Neural cell (in vitro differentiated cells): ENCODE data around the gene PFDN5. TPM values are rescaled to one million over a fixed set of nuclear protein-coding genes. Genes with fewer than 3 reads are reported as not detected.

Source experiments
- H2AFZ ChIP-seq: fragments of 200-600, 300-800 bp; sonication (generic), shearing (Covaris generic); 2 replicates; pipeline ENCODE4 v1.6.0; 2014; ENCODE audit warnings: low read depth, mild to moderate bottlenecking, antibody characterized with exemption, low read length, moderate library complexity
- H3F3A ChIP-seq: fragments of 200-600 bp; shearing (Covaris generic); 2 replicates; pipeline ENCODE4 v1.6.1; 2016; ENCODE audit warnings: mild to moderate bottlenecking, moderate library complexity, mixed read lengths, antibody characterized with exemption, low read length; ENCODE audit not compliant: insufficient read depth, poor library complexity, severe bottlenecking
- H3K27ac ChIP-seq: fragments of 200-600, 300-800 bp; sonication (generic), shearing (Covaris generic); 2 replicates; pipeline ENCODE4 v1.5.1; 2014; ENCODE audit warnings: mild to moderate bottlenecking, low read length, moderate library complexity
- H3K27me3 ChIP-seq: fragments of 300-800, 200-600 bp; sonication (generic), shearing (Covaris generic); 2 replicates; pipeline ENCODE4 v1.6.0; 2014; ENCODE audit warnings: mild to moderate bottlenecking, low read depth, low read length, moderate library complexity; ENCODE audit not compliant: insufficient read depth
- H3K36me3 ChIP-seq: fragments of 300-800, 200-600 bp; sonication (generic), shearing (Covaris generic); 2 replicates; pipeline ENCODE4 v1.5.1; 2014; ENCODE audit warnings: mild to moderate bottlenecking, antibody characterized with exemption, low read length, moderate library complexity; ENCODE audit not compliant: insufficient read depth
- H3K4me2 ChIP-seq: fragments of 300-800, 200-600 bp; sonication (generic), shearing (Covaris generic); 2 replicates; pipeline ENCODE4 v1.6.0; 2014; ENCODE audit warnings: mild to moderate bottlenecking, low read length
- H3K4me3 ChIP-seq: fragments of 300-800, 200-600 bp; sonication (generic), shearing (Covaris generic); 2 replicates; pipeline ENCODE4 v1.5.1; 2014; ENCODE audit warnings: mild to moderate bottlenecking, low read length, moderate library complexity
- H3K79me2 ChIP-seq: fragments of 200-600 bp; shearing (Covaris generic); replicated peaks from 2 replicates; pipeline ENCODE4 v1.6.0; 2014; ENCODE audit warnings: mild to moderate bottlenecking, low read length, moderate library complexity; ENCODE audit not compliant: insufficient read depth
- H3K9ac ChIP-seq: fragments of 300-800, 200-600 bp; sonication (generic), shearing (Covaris generic); 2 replicates; pipeline ENCODE4 v1.6.1; 2016; ENCODE audit warnings: mild to moderate bottlenecking, low read length, mixed read lengths
- H3K9me2 ChIP-seq: fragments of 200-600 bp; shearing (Covaris generic); 2 replicates; pipeline ENCODE4 v1.6.1; 2016; ENCODE audit warnings: mild to moderate bottlenecking, low read length, mixed read lengths; ENCODE audit not compliant: insufficient read depth
- H3K9me3 ChIP-seq: fragments of 200-600, 300-800 bp; sonication (generic), shearing (Covaris generic); 2 replicates; pipeline ENCODE4 v1.6.1; 2016; ENCODE audit warnings: mild to moderate bottlenecking, mixed run types, low read length, moderate library complexity, mixed read lengths
- H4K20me1 ChIP-seq: fragments of 200-600 bp; shearing (Covaris generic); 2 replicates; pipeline ENCODE4 v1.6.1; 2016; ENCODE audit warnings: mild to moderate bottlenecking, mixed run types; ENCODE audit not compliant: insufficient read depth
- CTCF ChIP-seq: fragments of 450-650 bp; IDR thresholded peaks from 2 replicates; pipeline ENCODE4 v1.5.1; 2014; ENCODE audit warnings: antibody characterized with exemption, mild to moderate bottlenecking, moderate library complexity; ENCODE audit not compliant: poor library complexity, severe bottlenecking
- EP300 ChIP-seq: fragments of 450-650 bp; conservative IDR thresholded peaks from 2 replicates; pipeline ENCODE4 v1.6.1; 2014; ENCODE audit warnings: antibody characterized with exemption, mild to moderate bottlenecking, moderate library complexity; ENCODE audit not compliant: poor library complexity, severe bottlenecking
- EZH2 ChIP-seq: fragments of 200-600, 300-800 bp; shearing (Covaris generic), sonication (generic); IDR thresholded peaks from 2 replicates; pipeline ENCODE4 v1.6.1; 2014; ENCODE audit warnings: antibody characterized with exemption, low read length, borderline replicate concordance, mild to moderate bottlenecking; ENCODE audit not compliant: insufficient read depth, poor library complexity, severe bottlenecking
- MXI1 ChIP-seq: fragments of 450-650 bp; conservative IDR thresholded peaks from 2 replicates; pipeline ENCODE4 v1.6.1; 2014; ENCODE audit warnings: antibody characterized with exemption, mild to moderate bottlenecking; ENCODE audit not compliant: poor library complexity, severe bottlenecking
- POLR2AphosphoS5 ChIP-seq: IDR thresholded peaks from 2 replicates; pipeline ENCODE4 v1.6.1; 2012
- RAD21 ChIP-seq: fragments of 450-650 bp; conservative IDR thresholded peaks from 2 replicates; pipeline ENCODE4 v1.6.1; 2014; ENCODE audit warnings: antibody characterized with exemption, mild to moderate bottlenecking, moderate library complexity
- REST ChIP-seq: IDR thresholded peaks from 2 replicates; pipeline ENCODE4 v1.6.1; 2012; ENCODE audit warnings: borderline replicate concordance
- SMC3 ChIP-seq: fragments of 450-650 bp; conservative IDR thresholded peaks from 2 replicates; pipeline ENCODE4 v1.6.1; 2014; ENCODE audit warnings: antibody characterized with exemption, mild to moderate bottlenecking, moderate library complexity; ENCODE audit not compliant: poor library complexity
- TAF1 ChIP-seq: IDR thresholded peaks from 2 replicates; pipeline ENCODE4 v1.6.1; 2012; ENCODE audit warnings: low read depth
- polyA plus RNA-seq: library from polyadenylated mRNA; depleted of rRNA; stranded (reverse); fragments of >200 nt; gene quantifications from 2 replicates; pipeline ENCODE4 v1.2.3, GENCODE V29; 2014

Gene PFDN5
- polyA plus RNA-seq, 1 donor from 2014 or later = 1,383 TPM

DNA sequence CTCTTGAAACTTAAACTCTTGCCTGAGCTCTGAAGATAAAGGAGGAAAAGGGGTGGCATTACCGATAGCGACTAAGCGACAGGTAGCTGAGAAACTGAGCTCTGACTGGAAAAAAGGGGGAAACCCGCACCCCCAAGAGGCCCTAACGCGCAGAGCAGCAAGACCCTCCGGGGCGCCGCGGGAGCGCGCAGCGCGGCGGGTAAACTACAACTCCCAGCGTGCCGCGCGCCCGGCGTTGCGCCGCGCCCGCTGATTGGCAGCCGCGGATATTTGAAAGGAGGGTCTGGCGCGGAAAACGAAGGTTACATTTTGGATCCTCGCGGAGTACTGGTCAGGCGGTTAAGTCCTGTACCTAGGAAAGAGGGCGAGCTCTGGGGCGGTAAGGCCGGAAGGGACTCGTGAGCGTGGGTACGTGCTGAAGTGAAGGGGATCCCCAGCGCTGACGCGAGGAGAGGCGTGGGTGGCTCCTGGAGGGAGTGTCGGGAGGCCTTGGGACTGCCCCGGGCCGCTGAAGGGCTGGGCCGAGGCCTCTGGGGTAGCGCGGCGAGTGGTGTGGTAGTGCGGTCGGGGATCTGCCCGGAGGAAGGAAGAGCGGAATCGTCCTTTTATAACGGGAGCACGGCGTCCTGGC, 27.2 kb upstream of the PFDN5 start, which contains the start of gene ESPL1:
Gene ESPL1 (plus strand): TSS at position 301 of the 631 bp plus-strand sequence. CDS start 468 bp downstream, outside the sequence.
- H3K27ac ChIP-seq = no peak within 1 kb of the TSS
- no peaks in the 10 kb centered on the region for H3K36me3 ChIP-seq
- TF ChIP-seq CTCF (peak; percentile 64), RAD21 (peak; percentile 52), SMC3 (peak; percentile 61), REST (no peak), POLR2AphosphoS5 (no peak), MXI1 (peak; percentile 96), TAF1 (no peak), EP300 (peak; percentile 22), EZH2 (no peak)
- H3K4me3 ChIP-seq = peak within 1 kb of the TSS; percentile 84
- H3K27me3 ChIP-seq = no peaks in the 10 kb centered on the region
- no peaks in the 10 kb centered on the region for H3F3A ChIP-seq
- peak within 1 kb of the TSS; percentile 97 for H3K4me2 ChIP-seq
- no peaks in the 10 kb centered on the region for H3K79me2 ChIP-seq
- H2AFZ ChIP-seq = peak within 1 kb of the TSS; percentile 12
- H3K9me2 ChIP-seq = no peaks in the 10 kb centered on the region
- no peak within 1 kb of the TSS for H3K9ac ChIP-seq
- H3K9me3 ChIP-seq = no peaks in the 10 kb centered on the region
- H4K20me1 ChIP-seq = no peaks in the 10 kb centered on the region

DNA sequence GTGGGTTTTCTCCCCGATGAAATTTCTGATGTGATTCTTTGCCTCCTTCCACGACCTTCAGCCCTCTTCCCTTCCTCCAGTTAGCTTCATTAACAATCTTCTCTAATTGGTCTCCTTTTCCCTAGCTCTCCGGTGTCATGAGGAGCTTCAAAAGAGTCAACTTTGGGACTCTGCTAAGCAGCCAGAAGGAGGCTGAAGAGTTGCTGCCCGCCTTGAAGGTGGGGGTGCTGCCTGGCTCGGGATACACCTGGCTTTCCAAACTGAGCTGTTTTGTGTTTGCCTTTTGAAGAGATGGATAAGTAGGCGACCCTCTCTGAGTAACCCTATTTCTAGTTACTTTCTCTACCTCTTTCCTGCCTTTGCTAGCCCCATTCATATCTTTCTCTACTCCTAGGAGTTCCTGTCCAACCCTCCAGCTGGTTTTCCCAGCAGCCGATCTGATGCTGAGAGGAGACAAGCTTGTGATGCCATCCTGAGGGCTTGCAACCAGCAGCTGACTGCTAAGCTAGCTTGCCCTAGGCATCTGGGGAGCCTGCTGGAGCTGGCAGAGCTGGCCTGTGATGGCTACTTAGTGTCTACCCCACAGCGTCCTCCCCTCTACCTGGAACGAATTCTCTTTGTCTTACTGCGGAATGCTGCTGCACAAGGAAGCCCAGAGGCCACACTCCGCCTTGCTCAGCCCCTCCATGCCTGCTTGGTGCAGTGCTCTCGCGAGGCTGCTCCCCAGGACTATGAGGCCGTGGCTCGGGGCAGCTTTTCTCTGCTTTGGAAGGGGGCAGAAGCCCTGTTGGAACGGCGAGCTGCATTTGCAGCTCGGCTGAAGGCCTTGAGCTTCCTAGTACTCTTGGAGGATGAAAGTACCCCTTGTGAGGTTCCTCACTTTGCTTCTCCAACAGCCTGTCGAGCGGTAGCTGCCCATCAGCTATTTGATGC, 26.4 kb upstream of the PFDN5 start:
- H3F3A ChIP-seq = no peaks in the 10 kb centered on the region
- H3K79me2 ChIP-seq = no peaks in the 10 kb centered on the region
- H3K9me3 ChIP-seq = no peaks in the 10 kb centered on the region
- no peaks in the 10 kb centered on the region for H4K20me1 ChIP-seq
- no peak for TF ChIP-seq MXI1
- TF ChIP-seq EP300 = no peak
- no peak for TF ChIP-seq SMC3
- TF ChIP-seq POLR2AphosphoS5 = no peak
- TF ChIP-seq REST = no peak
- no peak for TF ChIP-seq RAD21
- TF ChIP-seq CTCF = no peak
- TF ChIP-seq EZH2 = no peak
- TF ChIP-seq TAF1 = no peak
- no peaks in the 10 kb centered on the region for H3K27me3 ChIP-seq
- H3K36me3 ChIP-seq = no peaks in the 10 kb centered on the region
- H2AFZ ChIP-seq = no peak overlapping the region
- H3K4me2 ChIP-seq = peak overlapping the region; percentile 97
- H3K9me2 ChIP-seq = no peaks in the 10 kb centered on the region
- no peak overlapping the region for H3K9ac ChIP-seq
- H3K4me3 ChIP-seq = peak overlapping the region; percentile 84
- H3K27ac ChIP-seq = no peak overlapping the region
